ENCODE data around the gene POLH.
"Not testable (repeated sequence)": the region's sequence is repeated elsewhere in the genome, so short reads cannot be mapped to it uniquely, and the experiment has no call there.

The POLH gene

GRCh38 chr6:43575772-43576551, at the start of gene POLH, which contains the start of gene XPO5:
POLH (plus strand) TSS chr6:43576185; CDS start chr6:43582320, 6,135 bp downstream.
XPO5 (minus strand) TSS chr6:43576038; CDS start chr6:43575864, 174 bp downstream.
- DNase-seq: peak; percentile 62 to 92

- DNase-seq: no peak
Observed at GRCh38 chr6:43532201-43532600, 43.8 kb upstream of the POLH start.

GRCh38 chr6:43538986-43539385, 37.0 kb upstream of the POLH start:
- not testable (repeated sequence) for DNase-seq

- not testable (repeated sequence) for DNase-seq
Observed at GRCh38 chr6:43539409-43539808, 36.6 kb upstream of the POLH start.

- DNase-seq: no peak
Observed at GRCh38 chr6:43540507-43540906, 35.5 kb upstream of the POLH start.

- no peak for DNase-seq
Observed at GRCh38 chr6:43541774-43542471, 34.1 kb upstream of the POLH start.

GRCh38 chr6:43544461-43544860, 31.5 kb upstream of the POLH start:
- DNase-seq: no peak

GRCh38 chr6:43547222-43547621, 28.8 kb upstream of the POLH start:
- DNase-seq: no peak

GRCh38 chr6:43557620-43558019, 18.4 kb upstream of the POLH start:
- DNase-seq: not testable (repeated sequence)

- DNase-seq: no peak
Observed at GRCh38 chr6:43559328-43559727, 16.7 kb upstream of the POLH start.

- no peak for DNase-seq
Observed at GRCh38 chr6:43570876-43571441, 5.0 kb upstream of the POLH start.

GRCh38 chr6:43572015-43572414, 4.0 kb upstream of the POLH start:
- DNase-seq: no peak

- peak; percentile 35 to 48 for DNase-seq
Observed at GRCh38 chr6:43575105-43575771, 747 bp upstream of the POLH start.

GRCh38 chr6:43578748-43579147, 2.8 kb downstream of the POLH start:
- DNase-seq: no peak

- DNase-seq: no peak
Observed at GRCh38 chr6:43579171-43579570, 3.2 kb downstream of the POLH start.

- no peak for DNase-seq
Observed at GRCh38 chr6:43582911-43583310, 6.9 kb downstream of the POLH start.

GRCh38 chr6:43584892-43585570, 9.0 kb downstream of the POLH start:
- DNase-seq: no peak

GRCh38 chr6:43588194-43588593, 12.2 kb downstream of the POLH start:
- no peak for DNase-seq

GRCh38 chr6:43589564-43589963, 13.6 kb downstream of the POLH start:
- not testable (repeated sequence) for DNase-seq

GRCh38 chr6:43593938-43594337, 18.0 kb downstream of the POLH start:
- DNase-seq: no peak

- no peak for DNase-seq
Observed at GRCh38 chr6:43600595-43600994, 24.6 kb downstream of the POLH start.

- no peak for DNase-seq
Observed at GRCh38 chr6:43604174-43604573, 28.2 kb downstream of the POLH start.

- no peak for DNase-seq
Observed at GRCh38 chr6:43606019-43606418, 30.0 kb downstream of the POLH start.
